Ecto neural progenitor cell (in vitro differentiated cells): ENCODE measurements around the gene MYO5B.

ENCODE experiments used
- DNase-seq: peaks from one replicate; pipeline ENCODE4 v3.0.0-alpha.2; 2018; ENCODE audit warnings: low spot score

Gene MYO5B

DNA sequence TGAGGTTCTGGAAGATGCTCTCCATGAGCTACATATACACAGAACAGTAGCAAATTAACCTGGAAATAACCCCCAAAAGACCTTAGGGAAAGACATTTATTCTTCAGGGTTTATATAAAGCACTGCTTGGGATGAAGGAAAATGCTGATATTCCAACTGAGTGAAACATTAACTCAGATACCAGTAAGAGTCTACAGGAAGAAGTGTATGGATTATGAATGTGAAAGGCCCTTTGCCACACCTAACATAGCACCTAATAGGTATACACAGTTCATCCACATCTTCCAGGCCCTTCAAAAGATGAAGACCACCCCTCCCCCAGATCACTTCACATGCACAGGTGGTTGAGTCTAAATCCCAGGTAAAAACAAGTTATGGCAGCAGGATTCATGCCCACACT is 50.4 kb downstream of the MYO5B start:
- DNase-seq = no peak

DNA sequence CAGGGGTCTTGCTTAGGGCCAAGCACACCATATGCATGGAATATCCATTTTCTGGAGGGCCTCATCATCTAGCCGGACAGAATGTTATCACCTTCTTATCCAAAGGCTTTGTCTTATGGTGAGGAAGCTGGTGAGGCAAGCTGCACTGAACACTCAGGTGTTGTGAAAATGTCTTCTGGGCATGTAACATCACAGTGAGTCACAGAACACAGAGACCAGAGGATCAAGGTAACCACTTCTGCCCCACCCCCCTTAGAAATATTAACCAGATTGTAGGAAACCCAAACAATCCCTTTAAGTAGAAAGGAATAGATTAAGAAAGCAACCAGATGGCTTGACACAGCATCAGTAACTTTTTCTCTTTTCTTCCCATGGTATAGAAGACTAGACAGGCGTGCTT is 51.1 kb downstream of the MYO5B start:
- DNase-seq = no peak

DNA sequence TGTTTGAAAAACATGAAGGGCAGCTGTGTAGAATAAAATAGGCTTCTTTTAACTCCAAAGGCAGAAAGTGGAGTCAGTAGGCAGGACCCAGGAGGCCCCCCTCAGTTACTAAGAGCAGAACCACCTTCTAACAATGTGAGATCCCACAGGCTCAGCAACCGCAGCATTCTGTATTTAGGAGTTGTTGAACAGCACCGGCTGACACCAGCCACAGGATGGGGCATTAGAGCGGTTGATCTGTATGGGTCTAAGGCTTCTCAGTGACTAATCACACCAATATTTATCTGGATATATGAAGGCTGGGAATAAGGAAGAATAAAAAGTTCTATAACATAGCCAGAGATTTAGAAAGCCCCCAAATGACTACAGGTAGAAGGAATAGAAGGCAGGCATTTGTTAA is 51.7 kb downstream of the MYO5B start:
- DNase-seq = no peak

DNA sequence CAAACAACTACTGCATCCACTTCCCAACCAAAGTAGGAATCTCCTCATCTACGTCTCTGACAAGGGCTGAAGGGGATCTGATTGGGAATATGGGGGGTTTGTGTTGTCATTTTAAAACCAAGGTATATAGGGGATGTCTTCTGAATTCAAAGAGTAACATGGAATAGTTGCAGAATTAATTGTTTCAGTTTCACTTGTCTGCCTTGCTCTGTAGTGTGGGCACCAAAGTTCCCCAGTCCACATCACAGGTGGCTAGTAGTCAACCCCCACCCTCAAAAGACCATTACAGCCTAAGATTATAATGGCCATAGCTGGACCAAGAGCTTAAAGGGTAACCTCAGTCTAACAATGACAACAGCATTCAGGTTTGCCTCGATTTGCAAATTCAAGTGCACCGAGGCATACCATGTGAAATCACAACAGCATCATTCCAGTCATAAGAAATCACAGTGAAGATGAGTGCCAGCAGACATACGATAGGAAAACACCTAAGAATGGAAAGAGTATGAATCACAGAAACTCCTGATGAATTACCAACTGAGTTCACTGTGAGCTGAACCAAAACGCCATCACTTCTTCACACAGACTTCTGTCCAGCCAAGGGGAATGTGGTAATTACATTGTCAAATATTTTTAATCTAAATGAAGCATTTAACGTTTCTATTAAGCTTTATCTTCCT is 52.4 kb downstream of the MYO5B start:
- DNase-seq = no peak

DNA sequence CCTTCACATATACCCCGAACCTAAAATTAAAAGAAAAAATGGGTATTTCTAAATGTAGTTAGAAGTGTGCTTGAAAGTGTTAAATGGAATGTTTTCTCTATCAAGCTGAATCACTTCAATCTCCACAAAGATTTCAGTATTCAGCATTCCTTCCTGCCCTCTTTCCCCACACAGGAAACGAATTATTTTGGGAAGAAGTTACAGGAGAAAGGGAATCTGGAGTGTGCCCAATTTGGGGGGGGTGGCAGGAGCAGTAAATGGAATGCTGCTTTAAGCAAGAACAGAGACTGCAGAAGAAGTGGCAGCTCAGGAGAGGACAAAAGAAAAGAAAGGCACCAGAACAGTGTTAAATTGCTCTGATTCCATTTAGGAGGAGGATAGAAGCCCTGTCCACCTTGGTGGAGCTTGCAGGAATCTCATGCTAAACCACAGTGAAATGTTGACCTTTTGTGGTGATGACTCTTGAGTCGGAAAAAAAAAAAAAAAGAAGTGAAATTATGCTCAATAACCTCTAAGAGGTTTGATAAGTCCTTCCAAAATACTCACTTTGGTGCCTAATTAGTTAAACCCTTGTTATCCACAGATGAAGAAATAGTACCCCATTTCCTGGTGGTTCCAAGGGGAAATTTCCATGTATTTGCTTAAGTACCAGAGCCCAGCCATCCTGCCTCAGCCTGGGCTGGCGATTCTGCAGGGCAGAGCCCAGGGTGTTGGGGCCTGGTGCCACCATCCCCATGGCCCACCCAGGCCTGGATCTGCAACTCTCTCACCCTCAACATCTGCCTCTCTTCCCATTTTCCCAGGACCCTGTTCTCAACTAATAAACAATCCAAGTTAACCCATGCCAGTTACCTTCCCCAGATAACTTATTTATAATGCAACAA is 56.5 kb downstream of the MYO5B start:
- DNase-seq = no peak

DNA sequence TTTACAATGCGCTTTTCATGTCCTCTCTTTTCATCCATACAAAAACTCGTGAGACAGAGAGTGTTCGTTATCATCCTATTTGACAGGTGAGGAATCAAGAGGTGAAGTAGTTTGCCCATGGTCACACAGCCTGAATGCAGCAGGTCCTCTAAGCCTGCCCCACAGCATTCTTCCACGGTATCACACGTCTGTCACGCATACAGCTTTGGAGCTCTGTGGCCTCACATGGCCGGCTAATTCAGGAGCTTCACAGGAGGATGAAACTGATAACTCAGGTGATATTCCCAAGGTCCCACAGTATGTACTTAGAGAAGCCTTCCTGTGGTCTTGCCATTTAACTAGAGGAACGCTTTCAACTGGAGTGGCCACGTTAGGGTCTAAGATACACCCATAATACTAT is 59.0 kb downstream of the MYO5B start:
- DNase-seq = no peak

DNA sequence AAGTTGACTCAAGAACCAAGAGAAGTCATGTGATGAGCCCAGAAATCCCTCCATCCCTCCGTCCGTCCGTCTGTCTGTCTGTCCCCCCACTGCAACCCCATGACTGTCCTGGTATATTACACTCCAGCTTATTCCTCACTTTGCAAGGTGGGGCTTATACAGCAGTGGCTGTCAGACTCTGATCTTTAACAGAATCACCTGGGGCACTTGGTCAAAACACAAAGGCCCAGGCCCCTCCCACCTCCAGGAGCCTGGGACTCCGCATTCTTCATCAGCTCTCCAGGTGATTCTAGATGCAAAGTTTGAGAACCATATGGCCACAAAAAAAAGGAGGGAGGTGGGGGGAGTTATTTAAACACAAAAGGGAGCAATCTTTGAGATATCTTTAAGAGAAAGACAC is 61.4 kb downstream of the MYO5B start:
- no peak for DNase-seq

DNA sequence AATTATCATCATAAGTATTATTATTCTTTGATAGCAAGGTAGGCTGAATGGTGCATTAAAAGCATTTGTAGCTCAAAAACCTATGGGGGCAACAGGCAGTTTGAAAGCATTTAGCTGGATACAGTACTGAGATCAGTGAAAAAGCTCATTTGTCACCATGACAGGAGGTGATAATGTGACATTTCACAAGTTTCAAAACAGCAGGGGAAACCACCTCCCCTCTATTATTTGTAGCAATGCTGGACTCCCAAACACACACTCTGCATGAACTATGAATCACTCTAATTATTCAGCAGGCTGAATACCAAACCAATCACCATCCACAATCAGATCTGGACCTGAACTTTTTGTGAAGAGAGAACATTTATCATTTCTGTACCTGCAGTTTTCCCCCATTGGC is 63.4 kb downstream of the MYO5B start:
- no peak for DNase-seq

DNA sequence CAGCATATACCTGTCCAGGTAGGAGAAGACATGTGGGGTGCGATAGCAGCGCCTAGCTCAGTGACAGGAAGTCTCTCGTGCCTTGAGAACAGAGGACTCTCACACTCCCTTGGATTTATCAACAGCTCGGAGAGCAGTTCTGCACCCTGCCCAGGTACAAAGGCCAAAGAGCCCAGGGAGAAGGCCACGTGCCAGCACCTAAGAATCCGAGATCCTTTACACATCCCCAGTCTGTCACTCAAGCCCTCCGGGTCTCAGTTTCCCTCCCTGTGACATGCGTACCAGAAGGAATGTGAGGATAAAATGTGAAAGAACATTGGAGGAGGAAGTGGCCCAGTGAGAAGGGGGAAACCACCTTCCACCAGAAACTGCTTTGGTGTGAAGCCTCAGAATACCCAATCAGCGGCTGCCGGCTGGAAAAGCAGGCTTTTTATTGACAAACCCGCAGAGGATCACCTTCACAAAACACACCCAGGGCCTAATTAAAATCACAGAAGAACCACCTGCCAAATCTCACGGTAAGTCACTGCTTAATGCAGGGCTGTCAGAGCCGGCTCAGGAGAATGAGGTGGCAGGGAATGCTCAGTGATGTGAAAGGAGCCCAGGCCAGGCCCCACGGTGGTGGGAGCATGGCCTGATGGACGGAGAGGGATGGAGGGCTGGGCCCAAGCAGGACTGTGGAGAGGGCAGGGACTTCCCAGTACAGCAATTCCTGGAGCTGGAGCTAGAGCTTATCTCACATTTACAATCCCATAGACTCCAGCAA is 66.3 kb downstream of the MYO5B start:
- no peak for DNase-seq

DNA sequence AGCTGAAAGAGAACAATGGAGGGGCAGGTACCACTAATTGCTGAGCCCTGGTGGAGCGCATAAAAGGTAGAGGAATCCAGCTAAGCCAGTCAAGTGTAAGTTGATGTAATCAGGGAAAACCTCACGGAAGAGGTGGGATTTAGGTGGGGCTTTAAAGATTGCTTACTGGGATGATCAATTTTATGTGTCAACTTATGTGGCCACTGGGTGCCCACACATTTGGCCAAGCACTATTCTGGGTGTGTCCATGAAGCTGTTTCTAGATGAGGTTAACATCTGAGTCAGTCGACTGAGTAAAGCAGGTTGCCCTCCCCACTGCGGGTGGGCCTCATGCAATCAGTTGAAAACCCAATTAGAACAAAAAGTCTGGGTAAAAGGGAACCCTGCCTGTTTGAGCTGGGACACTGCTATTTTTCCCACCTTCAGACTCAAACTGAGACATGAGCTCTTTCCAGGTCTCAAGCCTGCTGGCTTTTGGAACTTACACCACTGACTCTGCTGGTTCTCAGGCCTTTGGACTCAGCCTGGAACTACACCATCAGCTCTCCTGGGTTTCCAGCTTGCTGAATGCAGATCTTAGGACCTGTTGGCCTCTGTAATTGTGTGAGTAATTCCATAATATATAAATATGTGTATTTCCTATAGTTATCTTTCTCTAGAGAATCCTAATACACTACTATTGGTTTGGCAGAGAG is 67.3 kb downstream of the MYO5B start:
- DNase-seq = no peak

DNA sequence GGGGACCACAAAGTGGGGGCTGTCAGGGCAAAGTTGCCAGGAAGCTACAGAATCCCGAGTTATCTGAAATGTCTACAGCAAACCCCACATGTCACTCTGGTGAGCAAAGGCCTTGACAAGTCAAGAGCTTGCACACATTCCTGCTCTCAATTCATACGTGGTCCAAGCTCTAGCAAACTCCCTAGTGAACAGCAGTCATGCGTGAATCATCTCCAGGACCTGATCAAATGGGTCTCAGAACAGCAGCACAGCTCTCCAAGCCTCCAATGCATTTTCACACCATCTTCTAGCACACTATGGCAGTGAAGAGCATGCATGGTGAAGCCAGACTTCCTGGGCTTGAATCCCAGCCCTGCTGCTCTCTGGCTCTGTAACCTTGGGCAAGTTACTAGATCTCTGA is 68.5 kb downstream of the MYO5B start:
- no peak for DNase-seq

DNA sequence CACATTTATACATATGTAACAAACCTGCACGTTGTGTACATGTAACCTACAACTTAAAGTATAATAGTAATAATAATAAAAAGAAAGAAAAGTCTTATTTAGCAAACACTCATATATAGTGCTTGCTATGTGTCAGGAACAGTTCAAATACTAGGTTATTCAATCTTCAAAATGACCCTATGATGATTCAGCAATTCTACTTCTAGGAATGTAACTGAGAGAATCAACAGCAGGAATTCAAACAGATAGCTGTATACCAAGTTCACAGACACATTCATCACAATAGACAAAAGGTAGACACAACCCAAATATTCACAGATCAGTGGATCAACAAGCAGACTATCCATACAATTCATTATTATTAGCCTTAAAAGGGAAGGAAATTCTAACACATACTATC is 69.5 kb downstream of the MYO5B start:
- no peak for DNase-seq

DNA sequence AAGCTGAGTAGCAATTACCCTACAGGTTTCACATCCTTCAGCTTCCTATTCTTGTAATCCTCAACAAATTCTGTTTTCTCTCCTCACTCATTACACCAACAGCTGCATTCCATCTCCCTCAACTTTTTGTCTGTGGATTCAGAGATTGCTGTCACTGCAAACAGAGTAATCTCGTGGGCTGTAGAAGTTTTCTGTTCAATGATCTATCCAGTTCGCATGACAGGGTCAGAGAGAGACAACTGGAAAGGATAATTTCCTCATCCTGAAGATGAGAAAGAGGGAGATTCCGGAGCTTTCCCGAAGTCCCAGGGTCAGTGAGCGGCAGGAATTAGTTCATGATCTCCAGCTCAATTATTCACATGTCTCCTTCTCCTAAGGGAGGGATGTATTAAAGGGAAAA is 75.7 kb downstream of the MYO5B start:
- no peak for DNase-seq

DNA sequence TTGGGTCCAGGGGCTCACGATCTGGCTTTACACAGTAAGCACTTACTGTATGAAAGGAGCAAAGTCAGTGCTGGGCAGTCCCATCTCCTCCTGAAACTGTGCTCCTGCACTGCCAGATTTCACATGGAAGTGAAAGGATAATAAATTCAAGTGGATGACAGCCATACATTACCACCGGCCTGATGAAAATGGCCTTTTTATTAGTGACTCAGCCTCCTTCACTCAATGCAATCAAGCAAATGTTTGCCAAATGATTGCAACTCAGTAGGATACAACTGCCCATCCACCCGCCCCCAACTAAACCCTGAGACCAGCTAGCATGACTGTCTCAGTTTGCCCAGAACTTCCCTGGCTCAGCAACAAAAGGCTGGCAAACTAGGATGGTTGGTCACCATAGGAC is 77.1 kb downstream of the MYO5B start:
- no peak for DNase-seq

DNA sequence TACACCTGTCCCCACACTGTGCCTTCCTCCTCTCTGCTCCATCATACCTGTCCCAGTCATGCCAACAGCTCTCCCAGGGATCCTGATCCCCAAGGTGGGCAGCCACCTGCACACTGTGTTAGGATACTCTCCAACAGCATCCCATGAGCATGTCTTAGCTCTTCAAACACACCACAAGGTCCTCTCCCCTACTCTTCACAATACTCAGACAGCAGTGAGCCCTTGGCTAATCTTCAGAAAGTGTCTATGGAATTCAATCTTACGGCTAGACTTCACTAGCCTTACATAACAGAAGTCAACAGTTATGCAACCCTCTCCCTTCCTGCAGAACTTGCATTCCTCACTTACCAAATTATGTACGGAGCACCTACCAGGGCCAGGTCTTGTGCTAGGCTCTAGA is 79.9 kb downstream of the MYO5B start:
- no peak for DNase-seq

DNA sequence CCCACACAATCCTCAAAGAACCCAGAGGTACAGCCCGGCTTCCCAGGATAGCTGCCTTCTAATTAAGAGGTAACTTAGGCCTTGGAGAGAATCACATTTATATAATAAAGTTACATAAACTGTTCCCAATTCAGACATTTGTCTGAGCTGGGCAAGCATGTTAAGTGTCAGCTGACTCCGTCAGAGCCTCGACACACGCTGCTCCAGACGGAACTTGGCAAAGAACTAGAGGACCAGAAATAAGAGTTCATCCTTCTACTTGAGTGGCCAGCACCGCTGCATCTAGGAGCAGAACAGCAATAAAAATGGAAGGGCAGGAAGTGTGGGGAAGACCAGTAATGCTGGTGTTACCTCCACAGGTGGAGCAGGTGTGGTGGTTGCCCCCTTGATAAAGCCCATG is 80.5 kb downstream of the MYO5B start:
- DNase-seq = no peak

DNA sequence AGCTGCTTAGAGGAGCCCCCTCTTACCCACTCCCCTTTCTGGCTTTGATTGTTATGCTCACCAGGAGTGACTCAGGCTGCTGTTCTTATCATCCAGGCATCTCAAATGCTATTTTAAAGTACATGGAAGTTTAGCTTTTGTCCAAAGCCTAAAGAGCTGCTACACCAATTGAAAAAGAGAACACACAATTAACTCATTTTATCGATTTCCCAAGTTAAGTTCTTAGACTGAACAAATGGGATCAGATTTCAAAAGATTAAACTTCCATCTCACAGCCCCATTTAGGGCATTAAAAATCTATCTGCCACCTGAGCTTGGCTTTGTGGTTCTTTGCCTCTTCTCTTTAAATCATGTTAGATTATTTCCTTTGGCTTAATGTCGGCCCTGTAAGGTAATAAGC is 81.2 kb downstream of the MYO5B start:
- DNase-seq = no peak

DNA sequence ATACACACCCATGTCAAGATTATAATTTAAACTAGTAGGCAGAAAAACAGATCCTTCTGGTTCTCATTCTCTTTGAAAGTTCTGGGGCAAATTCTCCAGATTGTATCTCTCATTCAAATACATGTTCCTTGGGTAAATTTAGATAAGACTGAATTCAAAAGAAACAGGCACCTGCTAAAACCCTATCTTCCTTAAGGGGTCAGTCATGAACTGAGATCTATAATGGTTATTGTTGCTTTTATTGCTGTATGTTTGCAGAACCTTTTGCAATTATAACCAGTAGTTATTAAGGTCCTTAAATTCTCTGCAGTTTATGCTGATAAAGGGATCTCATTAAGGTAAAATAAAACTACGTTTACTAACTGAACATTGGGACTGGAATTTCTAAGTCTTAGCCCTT is 83.5 kb downstream of the MYO5B start:
- DNase-seq = no peak

DNA sequence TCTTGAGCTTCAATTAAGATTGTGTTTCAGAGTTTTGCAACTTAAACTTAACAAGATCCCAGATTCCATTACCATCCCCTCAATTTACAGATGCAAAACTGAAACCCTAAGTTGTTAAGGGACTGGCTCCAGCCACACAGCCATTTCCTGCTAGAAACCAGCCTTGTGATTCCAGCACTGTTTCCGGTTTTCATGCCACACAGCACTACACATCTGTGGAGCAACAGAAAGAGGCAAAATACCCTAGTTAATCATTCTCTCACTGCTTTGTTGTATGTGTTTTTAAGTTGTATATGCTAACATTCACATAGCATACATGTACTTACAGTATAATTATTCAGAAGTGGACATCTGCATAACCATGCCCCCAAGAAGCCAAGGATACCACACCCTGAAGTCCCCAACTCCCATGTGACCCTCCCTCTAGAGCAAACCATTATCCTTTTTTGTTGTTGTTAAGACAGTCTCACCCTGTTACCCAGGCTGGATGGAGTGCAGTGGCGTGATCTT is 87.4 kb downstream of the MYO5B start:
- no peak for DNase-seq

DNA sequence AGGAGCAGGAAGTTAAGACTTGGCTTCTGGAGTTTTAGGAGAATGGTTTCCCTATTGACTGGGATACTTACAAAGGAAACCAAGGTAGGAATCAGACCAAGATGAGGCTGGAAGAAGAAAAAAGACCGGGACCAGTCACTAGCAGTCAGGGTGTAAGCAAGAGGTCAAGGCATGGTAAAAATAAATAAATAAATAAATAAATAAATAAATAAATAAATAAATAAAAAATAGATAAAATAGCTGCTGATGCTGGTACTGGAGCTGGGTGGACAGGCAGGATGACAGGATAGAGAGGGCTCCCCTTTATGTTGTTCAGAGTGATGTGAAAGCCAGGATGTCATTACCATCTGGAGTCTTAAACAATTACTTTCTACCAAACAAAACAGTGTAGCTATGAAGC is 89.9 kb downstream of the MYO5B start:
- DNase-seq = no peak

DNA sequence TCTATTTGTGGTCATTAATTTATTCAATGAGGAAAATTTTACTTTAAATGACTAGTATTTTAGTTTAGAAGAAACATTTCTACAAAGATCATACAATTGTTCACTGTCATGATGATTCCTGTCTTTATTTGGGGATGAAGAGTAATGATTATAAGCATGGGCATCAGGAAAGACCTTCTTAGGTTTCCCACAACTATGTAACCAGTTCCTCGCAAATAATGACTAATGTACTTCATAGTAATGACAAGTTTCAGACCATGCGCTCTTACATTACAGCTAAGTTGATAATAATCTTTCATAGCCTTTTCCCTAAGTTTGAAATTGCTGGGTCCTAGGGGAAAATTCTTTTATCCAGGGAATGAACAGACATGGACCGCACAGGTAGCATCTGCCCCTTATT is 90.5 kb downstream of the MYO5B start:
- no peak for DNase-seq

DNA sequence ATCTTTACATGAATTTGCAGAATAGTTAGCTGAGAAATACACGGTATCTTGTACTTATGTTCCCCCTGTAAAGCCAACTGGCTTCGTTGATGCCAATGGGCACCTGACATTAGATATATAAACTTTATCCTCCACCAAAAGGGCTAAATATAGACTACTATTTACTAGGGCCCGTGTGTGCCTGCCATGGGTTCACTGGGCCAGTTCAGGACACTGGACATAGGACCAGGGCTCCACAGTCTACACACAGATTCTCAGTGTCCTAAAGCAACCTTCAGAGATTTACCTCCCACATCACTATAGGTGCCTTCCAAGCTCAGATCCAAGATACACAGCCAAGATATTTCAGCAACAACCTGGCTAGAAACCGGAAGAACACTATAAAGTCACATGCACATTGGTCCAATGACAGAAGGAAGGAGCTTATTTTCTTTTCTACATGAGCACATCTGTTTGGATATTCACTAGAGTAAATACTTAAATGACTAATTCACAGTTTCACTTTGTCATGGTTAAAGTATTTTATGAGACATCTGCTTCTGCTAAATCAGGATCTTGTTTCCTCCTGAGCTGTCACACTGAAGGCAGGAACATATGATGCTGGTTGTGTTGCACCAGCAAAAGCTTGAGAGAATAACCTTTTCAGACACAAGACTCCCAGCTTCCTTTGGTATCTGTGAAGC is 95.1 kb downstream of the MYO5B start:
- no peak for DNase-seq
